ENCODE measurements around the gene ISM2.

- TF ChIP-seq CTCF (IDR thresholded peaks at IDR 0.05; ENCODE audit: poor library complexity, severe bottlenecking) (no peak), RAD21 (conservative IDR thresholded peaks at IDR 0.05) (no peak)
These were observed 9.6 kb downstream of the ISM2 start for GRCh38 chr14:77489041-77489440.
